Measurements from ENCODE around the gene MTHFD1L. TPM values are rescaled to one million over a fixed set of nuclear protein-coding genes. Genes with fewer than 3 reads are reported as not detected.
"Not testable (repeated sequence)": the region's sequence is repeated elsewhere in the genome, so short reads cannot be mapped to it uniquely, and the experiment has no call there.

Gene MTHFD1L
- polyA plus RNA-seq, 1 donor, result 26.9 TPM

DNA sequence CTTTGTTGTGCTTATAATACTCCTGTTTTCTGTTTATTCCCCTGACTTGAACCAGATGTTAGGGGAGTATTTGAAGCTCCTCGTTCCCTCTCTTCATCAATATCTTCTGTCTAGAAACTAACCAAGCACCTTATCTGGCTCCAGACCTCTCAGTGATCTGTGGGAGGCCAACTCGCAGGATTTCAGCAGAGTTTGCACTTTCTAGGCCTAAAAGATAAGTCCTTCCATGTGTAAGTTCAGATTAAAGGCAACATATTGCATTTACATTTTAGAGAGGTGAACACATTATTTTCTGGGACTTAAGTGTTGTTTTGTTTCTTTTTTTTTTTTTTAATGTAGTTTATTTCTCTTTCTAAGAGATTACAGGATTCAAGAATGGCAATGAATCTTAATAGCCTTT lies 234.8 kb downstream of the MTHFD1L start:
- DNase-seq, result no peak

GRCh38 chr6:151101161-151101815 lies 235.8 kb downstream of the MTHFD1L start:
- DNase-seq, result no peak

DNA sequence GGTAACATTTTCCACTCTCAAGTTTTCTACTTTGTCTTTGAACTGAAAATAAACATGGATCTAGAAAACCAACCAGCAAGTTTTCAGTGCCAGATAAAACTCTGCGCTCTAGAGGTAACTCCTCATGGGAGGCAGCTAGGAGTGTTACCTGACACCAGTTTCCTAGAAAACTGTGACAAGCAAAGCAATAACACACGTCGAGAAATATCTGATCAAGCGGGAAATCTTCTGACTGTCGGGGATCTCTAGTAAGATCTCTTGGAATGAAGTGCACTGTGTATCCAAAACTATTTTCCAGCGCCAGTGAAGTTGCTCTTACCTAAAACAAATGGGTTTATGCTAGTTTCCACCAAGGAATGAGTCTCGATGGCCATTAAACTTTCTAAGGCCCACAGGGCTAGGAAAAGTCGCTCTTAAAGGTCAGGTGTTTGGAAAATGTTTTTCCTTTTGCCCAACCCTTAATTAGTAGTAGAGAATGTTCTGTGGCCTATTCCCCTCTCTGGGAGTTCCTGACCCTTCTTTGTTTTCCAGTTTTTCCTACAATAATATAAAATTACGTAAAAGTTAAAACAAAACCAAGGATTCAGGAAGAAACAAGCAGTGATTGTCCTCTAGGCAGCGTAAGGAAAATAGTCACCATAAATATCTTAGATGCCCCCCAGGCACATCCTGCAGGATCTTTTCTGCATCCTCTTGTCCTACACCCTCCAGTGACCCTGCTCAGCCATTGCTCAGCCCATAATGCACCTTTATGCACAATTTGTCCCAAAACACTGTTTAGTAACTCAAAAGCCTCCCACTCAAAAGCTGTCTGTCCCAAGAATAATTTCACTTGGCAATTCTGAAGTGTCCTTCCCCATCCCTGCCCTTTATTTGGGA lies 236.6 kb downstream of the MTHFD1L start:
- no peak for DNase-seq

GRCh38 chr6:151103266-151103665 lies 237.8 kb downstream of the MTHFD1L start:
- peak; percentile 58 for DNase-seq

GRCh38 chr6:151107897-151108427 lies 242.5 kb downstream of the MTHFD1L start:
- no peak for DNase-seq

GRCh38 chr6:151108548-151108947 lies 243.0 kb downstream of the MTHFD1L start:
- DNase-seq, result no peak

GRCh38 chr6:151109361-151109760 lies 243.9 kb downstream of the MTHFD1L start:
- no peak for DNase-seq

DNA sequence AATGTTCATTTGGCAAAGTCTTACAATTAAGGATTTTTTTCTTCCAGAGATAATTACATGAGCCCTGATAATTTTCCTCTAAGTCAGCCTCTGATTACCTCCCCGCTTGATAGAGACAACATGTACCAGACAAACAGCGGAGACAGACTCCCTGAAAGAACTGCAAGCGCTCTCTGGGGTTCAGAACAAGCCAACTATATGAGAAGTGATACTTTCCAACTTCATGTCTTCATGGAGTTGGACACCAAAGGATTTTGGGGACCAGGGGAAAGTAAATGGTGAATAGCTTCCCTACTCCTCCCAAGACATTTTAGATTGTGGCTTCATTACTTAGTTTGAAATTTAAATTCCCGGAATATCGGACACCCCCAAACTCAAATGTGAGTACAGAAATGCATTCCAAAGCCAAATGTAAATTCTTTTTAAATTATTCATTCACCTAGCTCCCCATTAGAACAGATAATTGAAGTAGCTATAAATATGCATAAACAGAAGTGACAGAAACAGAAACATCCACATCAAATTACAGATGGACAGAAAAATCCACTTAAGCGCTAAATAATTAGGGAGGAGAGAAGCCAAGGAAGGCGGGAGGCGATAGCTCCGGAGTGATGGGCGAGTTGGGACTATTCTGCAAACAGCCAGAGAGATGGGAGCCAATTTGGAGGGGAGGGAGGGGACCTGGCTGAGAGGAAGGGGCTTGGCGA lies 244.5 kb downstream of the MTHFD1L start:
- DNase-seq, result no peak

DNA sequence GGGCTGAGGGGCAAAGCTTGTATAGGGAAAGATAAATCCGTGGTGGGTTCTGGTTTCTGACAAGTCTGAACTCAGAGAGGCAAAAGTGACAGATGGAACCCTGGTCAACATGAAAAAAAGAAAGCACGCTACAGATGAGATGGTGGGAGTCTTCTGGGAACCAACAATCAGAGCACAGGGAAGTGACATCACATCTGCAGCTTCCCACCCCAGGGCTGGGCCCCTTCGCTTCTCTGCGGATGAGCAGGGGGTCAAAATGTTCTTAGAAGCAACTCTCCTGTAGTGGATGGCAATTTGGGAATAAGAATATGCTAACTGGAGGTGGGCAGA lies 245.0 kb downstream of the MTHFD1L start:
- DNase-seq, result no peak

DNA sequence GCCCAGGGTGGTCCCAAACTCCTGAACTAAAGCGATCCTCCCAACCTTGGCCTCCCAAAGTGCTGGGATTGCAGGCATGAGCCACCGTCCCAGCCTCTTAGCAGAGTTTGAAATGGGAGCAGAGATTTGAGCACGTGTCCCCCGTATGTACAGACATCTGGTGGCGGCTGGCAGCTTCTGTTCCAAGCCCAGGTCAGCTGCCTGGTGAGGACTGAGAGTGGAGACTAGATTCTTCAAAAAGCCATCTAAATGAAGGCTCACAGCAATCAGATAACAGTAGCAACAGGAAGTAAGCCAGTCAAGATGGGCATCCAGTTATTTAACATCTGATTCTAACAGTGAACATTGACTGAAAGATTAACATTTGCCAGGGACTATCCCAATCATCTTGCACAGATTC lies 246.2 kb downstream of the MTHFD1L start:
- no peak for DNase-seq

GRCh38 chr6:151112130-151112529 lies 246.6 kb downstream of the MTHFD1L start:
- no peak for DNase-seq

DNA sequence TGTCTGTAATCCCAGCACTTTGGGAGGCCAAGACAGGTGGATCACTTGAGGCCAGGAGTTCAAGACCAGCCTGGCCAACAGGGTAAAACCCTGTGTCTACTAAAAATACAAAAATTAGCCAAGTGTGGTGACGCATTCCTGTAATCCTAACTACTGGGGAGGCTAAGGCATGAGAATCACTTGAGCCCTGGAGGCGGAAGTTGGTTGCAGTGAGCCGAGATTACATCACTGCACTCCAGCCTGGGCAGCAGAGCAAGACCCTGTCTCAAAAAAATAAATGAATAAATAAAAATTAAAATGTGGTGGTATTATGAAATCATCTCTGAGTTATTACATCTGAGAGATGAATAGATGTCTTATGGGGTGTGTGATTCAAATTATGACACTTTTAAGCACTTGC lies 247.4 kb downstream of the MTHFD1L start:
- not testable (repeated sequence) for DNase-seq

DNA sequence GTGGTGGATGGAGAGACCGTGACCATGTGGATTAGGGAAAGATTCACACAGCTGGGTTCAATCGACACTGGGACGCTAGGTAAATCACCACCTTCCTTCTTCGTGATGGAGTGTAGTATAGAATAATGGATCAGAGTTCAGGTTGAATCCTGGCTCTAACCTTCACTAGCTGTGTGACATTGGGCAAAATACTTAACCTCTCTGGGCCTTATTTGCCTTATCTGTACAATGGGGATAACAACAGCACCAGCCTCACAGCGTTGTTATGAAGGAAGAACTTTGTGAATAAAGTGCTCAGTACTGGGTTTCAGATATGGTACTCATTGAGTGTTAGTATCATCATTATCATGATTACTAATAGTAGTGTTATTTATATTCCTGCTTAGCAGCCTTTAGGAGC lies 248.1 kb downstream of the MTHFD1L start:
- no peak for DNase-seq

GRCh38 chr6:151118461-151119123 lies 253.1 kb downstream of the MTHFD1L start:
- no peak for DNase-seq

GRCh38 chr6:151119823-151120524 lies 254.5 kb downstream of the MTHFD1L start:
- DNase-seq, result no peak

GRCh38 chr6:151121900-151122299 lies 256.4 kb downstream of the MTHFD1L start:
- no peak for DNase-seq

GRCh38 chr6:151123641-151124040 lies 258.1 kb downstream of the MTHFD1L start:
- DNase-seq, result not testable (repeated sequence)

DNA sequence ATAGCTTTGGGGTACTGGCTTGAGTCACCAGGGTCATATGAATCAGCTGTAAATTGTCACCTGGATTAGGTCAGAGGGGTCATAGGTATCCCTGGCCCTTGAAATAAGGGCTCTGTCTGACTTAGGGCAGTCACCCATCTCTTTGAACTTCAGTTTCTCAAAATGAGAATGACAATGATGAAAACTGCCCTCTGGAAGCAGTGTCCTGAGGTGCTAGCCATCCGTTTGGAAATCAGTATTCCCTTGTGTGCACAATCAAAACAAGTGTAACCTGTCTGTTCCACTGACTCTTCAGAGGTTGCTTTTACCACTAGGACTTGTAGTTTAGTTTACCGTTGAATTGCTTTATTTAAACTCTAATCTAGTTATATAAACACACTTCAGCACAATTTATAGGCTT lies 259.7 kb downstream of the MTHFD1L start:
- DNase-seq, result not testable (repeated sequence)

DNA sequence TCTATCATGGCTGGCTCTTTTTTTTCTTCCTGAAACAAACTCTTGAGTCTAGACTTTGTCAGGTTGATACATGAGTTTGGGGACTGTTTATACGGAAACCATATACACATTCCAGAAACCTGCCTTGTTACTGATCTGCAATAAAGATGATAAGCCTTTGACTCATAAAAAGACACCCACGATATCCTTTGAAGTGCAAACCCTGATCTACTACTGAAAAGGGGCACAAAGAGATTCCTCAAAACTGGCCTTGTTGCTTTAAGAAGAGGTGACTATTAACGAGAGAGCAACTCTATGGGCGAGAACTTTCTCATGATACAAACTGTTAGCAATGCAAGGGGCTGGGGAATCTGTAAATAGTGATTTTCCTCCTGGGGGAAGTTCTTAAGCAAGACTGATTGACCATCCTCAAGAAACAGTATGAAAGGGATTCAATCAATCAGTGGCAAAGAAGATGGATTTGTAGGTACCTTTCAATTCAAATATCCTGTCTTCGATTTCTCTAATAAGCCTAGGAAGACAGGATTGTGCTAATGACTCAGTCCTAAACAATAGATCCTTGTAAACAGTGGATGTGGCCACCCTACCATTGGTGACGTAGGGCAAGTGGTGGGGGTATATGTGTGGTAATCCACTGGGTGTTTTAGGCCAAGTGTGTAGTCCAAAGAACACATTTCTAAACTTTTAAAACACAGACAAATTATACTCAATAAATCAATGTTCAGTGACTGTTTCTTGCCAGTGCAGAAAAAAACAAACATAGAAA lies 260.3 kb downstream of the MTHFD1L start:
- DNase-seq, result not testable (repeated sequence)

- not testable (repeated sequence) for DNase-seq
Observed at GRCh38 chr6:151126417-151126724, 260.9 kb downstream of the MTHFD1L start.

DNA sequence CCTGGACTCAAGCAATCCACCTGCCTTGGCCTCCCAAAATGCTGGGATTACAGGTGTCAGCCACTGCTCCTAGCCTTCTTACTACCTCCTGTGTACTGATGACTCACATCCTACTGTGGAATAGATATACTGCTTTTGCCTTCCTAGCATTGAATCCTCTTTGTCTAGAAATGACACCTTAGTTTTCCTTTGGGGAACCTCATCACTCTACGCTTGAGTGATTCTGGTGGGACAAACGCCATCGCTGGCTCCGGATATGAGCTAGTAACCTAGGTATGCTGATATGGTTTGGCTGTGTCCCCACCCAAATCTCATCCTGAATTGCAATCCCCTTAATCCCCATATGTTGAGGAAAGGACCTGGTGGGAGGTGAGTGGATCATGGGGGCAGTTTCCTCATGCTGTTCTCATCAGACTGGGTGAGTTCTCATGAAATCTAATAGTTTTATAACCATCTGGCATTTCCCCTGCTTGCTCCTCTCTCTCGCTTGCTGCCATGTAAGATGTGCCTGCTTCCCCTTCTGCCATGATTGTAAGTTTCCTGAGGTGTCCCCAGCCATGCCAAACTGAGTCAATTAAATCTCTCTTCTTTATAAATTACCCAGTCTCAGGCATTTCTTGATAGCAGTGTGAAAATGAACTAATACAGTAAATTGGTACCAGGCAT lies 261.8 kb downstream of the MTHFD1L start:
- not testable (repeated sequence) for DNase-seq
